Natural killer cell (primary cell): ENCODE results near the gene MTG2. TPM values are rescaled to one million over a fixed set of nuclear protein-coding genes. Genes with fewer than 3 reads are reported as not detected.

Experiments used
- ATAC-seq, 3 donors: fragments of 150-1000 bp in 2 of 3; fragments of 200-7000 bp in 1 of 3; cut with Tn5 transposase; 1 replicate in 1 of 3; 2 replicates in 2 of 3; pipeline ENCODE4 v1.10.0; 2021; ENCODE audit warnings: mild to moderate bottlenecking in 2 of 3, moderate library complexity in 2 of 3
- DNase-seq, 2 donors: peaks; one replicate each; pipeline versions ENCODE4 v3.0.0 to v3.0.0-alpha.2; 2013 to 2021; ENCODE audit warnings: mixed read lengths in 1 of 2
- H3K27ac ChIP-seq: one replicate; pipeline ENCODE4 v1.5.1; 2013; ENCODE audit warnings: mild to moderate bottlenecking, low read length
- H3K27me3 ChIP-seq: one replicate; pipeline ENCODE4 v1.6.1; 2013; ENCODE audit warnings: low read length; ENCODE audit not compliant: control insufficient read depth, insufficient read depth
- H3K36me3 ChIP-seq: one replicate; pipeline ENCODE4 v1.6.1; 2013; ENCODE audit warnings: low read length; ENCODE audit not compliant: control insufficient read depth, insufficient read depth
- H3K4me1 ChIP-seq: one replicate; pipeline ENCODE4 v1.6.1; 2013; ENCODE audit warnings: low read length; ENCODE audit not compliant: control insufficient read depth, insufficient read depth
- H3K4me3 ChIP-seq: one replicate; pipeline ENCODE4 v1.5.1; 2013; ENCODE audit warnings: low read length
- H3K9me3 ChIP-seq: one replicate; pipeline ENCODE4 v1.6.1; 2013; ENCODE audit warnings: low read length; ENCODE audit not compliant: control insufficient read depth, insufficient read depth
- H3K27ac Mint-ChIP-seq, 2 donors: one replicate each; pipeline ENCODE4 v1.8.0; 2022; ENCODE audit warnings: mild to moderate bottlenecking in 2 of 2, mixed read lengths in 2 of 2, moderate library complexity in 1 of 2
- H3K27me3 Mint-ChIP-seq, 2 donors: one replicate each; pipeline ENCODE4 v1.8.0; 2022; ENCODE audit warnings: low read depth in 2 of 2, mixed read lengths in 2 of 2
- H3K36me3 Mint-ChIP-seq: one replicate; pipeline ENCODE4 v1.8.0; 2022; ENCODE audit warnings: mixed read lengths
- H3K4me1 Mint-ChIP-seq, 2 donors: one replicate each; pipeline ENCODE4 v1.8.0; 2022; ENCODE audit warnings: mixed read lengths in 2 of 2
- H3K4me3 Mint-ChIP-seq: one replicate; pipeline ENCODE4 v1.8.0; 2022; ENCODE audit warnings: mild to moderate bottlenecking, moderate library complexity, mixed read lengths
- H3K9me3 Mint-ChIP-seq, 2 donors: one replicate each; pipeline ENCODE4 v1.8.0; 2022; ENCODE audit warnings: mixed read lengths in 2 of 2
- CTCF ChIP-seq: fragments of 200-600 bp; IDR thresholded peaks from one replicate; pipeline ENCODE4 v1.8.0; 2022; ENCODE audit warnings: antibody characterized with exemption
- WGBS: methylation state at CpG from one replicate; pipeline ENCODE4 v1.1.7; 2013; ENCODE audit warnings: missing lambda C conversion rate; ENCODE audit not compliant: insufficient coverage; 5-methylcytosine and 5-hydroxymethylcytosine counted together
- intact Hi-C: fragments of 100-400 bp; cut with micrococcal nuclease; formaldehyde crosslinking; loops from one replicate; pipeline ENCODE4 v1.14.2; 2022
- total RNA-seq, 4 donors: library from RNA; stranded (reverse); fragments of 120-200 nt in 1 of 4; gene quantifications; one replicate each; pipeline versions ENCODE4 v1.2.3 to v1.2.4, GENCODE V29; 2013 to 2022

The MTG2 gene
- total RNA-seq, 3 donors from 2014 or later (not counting 1 experiment from before 2014, with no cell fraction given), result 16.8 to 25.8 (median 25.3) TPM

- Histone ChIP-seq H3K4me3 (no peak overlapping the region), H3K36me3 (peaks cover 5% of the 10 kb centered on the region), H3K27ac (no peak overlapping the region), H3K9me3 (no peaks in the 10 kb centered on the region), H3K4me1 (no peaks in the 10 kb centered on the region), H3K27me3 (no peaks in the 10 kb centered on the region)
- intact Hi-C loops, result no loop called here
- ATAC-seq (no peak), DNase-seq (no peak)
- no peaks in the 10 kb centered on the region for H3K36me3 Mint-ChIP-seq
- no peaks in the 10 kb centered on the region for H3K9me3 Mint-ChIP-seq
- 96% methylated on average over 8 of the region's 8 CpGs for WGBS
- no peak for TF ChIP-seq CTCF
- no peaks in the 10 kb centered on the region for H3K4me1 Mint-ChIP-seq
- H3K27me3 Mint-ChIP-seq, result no peaks in the 10 kb centered on the region
- no peak overlapping the region for H3K27ac Mint-ChIP-seq
- H3K4me3 Mint-ChIP-seq, result no peak overlapping the region
Measured at GRCh38 chr20:62171245-62171644, 11.6 kb upstream of the MTG2 start.

DNA sequence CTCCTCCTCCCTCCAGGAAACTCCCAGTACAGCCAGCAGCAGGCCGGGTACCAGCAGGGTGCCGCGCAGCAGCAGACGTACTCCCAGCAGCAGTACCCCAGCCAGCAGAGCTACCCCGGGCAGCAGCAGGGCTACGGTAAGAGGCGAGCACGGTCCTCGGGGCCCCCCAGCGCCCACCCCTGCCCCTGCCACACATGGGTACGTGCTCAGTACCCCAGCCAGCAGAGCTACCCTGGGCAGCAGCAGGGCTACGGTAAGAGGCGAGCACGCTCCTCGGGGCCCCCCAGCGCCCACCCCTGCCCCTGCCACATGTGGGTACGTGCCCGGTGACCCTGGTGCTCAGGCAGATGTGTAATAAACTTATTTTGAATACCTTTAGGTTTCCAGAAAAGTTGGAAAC, 10.2 kb upstream of the MTG2 start:
- Histone ChIP-seq H3K27me3 (no peaks in the 10 kb centered on the region), H3K9me3 (no peaks in the 10 kb centered on the region), H3K4me3 (no peak overlapping the region), H3K36me3 (peaks cover 5% of the 10 kb centered on the region), H3K4me1 (no peaks in the 10 kb centered on the region), H3K27ac (no peak overlapping the region)
- no peaks in the 10 kb centered on the region for H3K36me3 Mint-ChIP-seq
- DNase-seq (no peak), ATAC-seq (no peak)
- H3K27me3 Mint-ChIP-seq, result no peaks in the 10 kb centered on the region
- no peak overlapping the region for H3K27ac Mint-ChIP-seq
- H3K4me1 Mint-ChIP-seq, result no peaks in the 10 kb centered on the region
- TF ChIP-seq CTCF, result no peak
- H3K9me3 Mint-ChIP-seq, result no peaks in the 10 kb centered on the region
- no peak overlapping the region for H3K4me3 Mint-ChIP-seq
- intact Hi-C loops, result no loop called here
- 97% methylated on average over 16 of the region's 18 CpGs for WGBS

DNA sequence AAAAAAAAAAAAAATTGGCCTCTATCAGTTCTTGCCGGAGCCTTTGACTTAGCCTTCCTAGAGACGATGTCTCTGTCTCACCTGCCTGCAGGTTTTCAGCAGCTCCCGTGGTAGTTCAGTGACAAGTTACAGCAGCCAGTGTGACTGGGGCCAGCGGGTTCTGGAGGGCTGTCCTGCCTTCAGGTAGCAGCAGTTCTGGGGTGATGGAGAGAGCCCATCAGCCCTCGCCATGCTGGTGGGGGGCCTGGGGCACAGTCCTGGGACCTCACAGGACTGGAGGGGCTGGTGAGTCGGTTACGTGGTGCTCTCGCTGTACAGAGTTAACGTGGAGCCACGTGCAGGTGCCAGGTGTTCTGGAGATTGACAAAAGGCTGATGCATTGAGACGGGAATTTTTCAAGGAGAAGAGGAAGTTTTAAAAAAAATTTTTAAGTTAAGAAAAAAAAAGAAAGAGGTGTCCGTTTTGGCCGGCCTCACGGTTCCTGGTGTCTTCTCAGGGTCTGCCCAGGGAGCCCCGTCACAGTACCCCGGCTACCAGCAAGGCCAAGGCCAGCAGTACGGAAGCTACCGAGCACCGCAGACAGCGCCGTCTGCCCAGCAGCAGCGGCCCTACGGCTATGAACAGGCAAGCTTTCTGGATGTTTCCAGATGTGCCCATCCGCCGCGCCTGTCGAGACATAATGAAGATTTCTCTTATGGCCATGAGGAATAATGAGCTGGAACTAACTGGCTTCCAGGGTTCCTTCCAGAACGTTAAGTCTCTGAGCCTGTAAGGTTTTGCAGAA, 8.6 kb upstream of the MTG2 start:
- intact Hi-C loops, result no loop called here
- H3K4me3 ChIP-seq, result no peak overlapping the region
- no peaks in the 10 kb centered on the region for H3K9me3 ChIP-seq
- H3K36me3 ChIP-seq, result peaks cover 2% of the 10 kb centered on the region
- no peaks in the 10 kb centered on the region for H3K4me1 Mint-ChIP-seq
- WGBS, result 98% methylated on average over 28 of the region's 28 CpGs
- no peak overlapping the region for H3K27ac ChIP-seq
- TF ChIP-seq CTCF, result no peak
- H3K9me3 Mint-ChIP-seq, result no peaks in the 10 kb centered on the region
- no peaks in the 10 kb centered on the region for H3K36me3 Mint-ChIP-seq
- no peak overlapping the region for H3K27ac Mint-ChIP-seq
- ATAC-seq, result no peak
- no peak for DNase-seq
- no peak overlapping the region for H3K4me3 Mint-ChIP-seq
- no peaks in the 10 kb centered on the region for H3K27me3 ChIP-seq
- H3K27me3 Mint-ChIP-seq, result no peaks in the 10 kb centered on the region
- H3K4me1 ChIP-seq, result no peaks in the 10 kb centered on the region
